HG03575 (cell line): Measurements from ENCODE around the gene SAMM50.

ENCODE experiments used
- ATAC-seq: cut with Tn5 transposase; IDR thresholded peaks from one replicate; pipeline ENCODE4 v1.9.1; 2021; ENCODE audit not compliant: unreplicated experiment, insufficient number of reproducible peaks, low FRiP score; ENCODE audit errors: extremely low read depth

Gene SAMM50

GRCh38 chr22:44042249-44043218 is 87.3 kb downstream of the SAMM50 start:
- ATAC-seq, result no peak

- no peak for ATAC-seq
Observed at GRCh38 chr22:44045145-44045544, 89.9 kb downstream of the SAMM50 start.
